HepG2 (cell line): Measurements from ENCODE around the gene RIC3. TPM values are rescaled to one million over a fixed set of nuclear protein-coding genes. Genes with fewer than 3 reads are reported as not detected.

Experiments
- ATAC-seq: fragments of 200-7000 bp; cut with Tn5 transposase; 3 replicates; pipeline ENCODE4 v1.9.1; 2020; ENCODE audit warnings: mild to moderate bottlenecking, moderate library complexity
- BruUV-seq: library from RNA; stranded (reverse); fragments of 400-500 nt; replicated peaks from 2 replicates; lab custom pipeline; 2021; lab: Mats Ljungman, UMichigan
- CTCF ChIA-PET: fragments of 300-600 bp; formaldehyde crosslinking; extraction: SDS; loops from one replicate; lab custom pipeline; 2021; ENCODE audit warnings: low total read pairs, inconsistent platforms, low intra/inter-chr PET ratio; lab: Yijun Ruan, JAX
- POLR2A ChIA-PET: fragments of 350-600 bp; sonication (Branson Sonifier 250); formaldehyde crosslinking; loops from one replicate; lab custom pipeline; 2020; ENCODE audit warnings: antibody characterized with exemption, inconsistent platforms; lab: Yijun Ruan, JAX
- DNase-seq: peaks from one replicate; pipeline ENCODE4 v3.0.0-alpha.2; 2015; ENCODE audit warnings: low spot score
- FAIRE-seq: peaks from 3 replicates; lab custom pipeline; 2011; peaks lifted over from hg19 to GRCh38; lab: Jason Lieb, UNC
- H2AFZ ChIP-seq: one replicate; pipeline ENCODE4 v1.6.1; 2011; ENCODE audit warnings: low read length, inconsistent platforms
- H3K27ac ChIP-seq: fragments of 300-600 bp; 3 replicates; pipeline ENCODE4 v1.8.0; 2011; ENCODE audit warnings: mixed run types, mild to moderate bottlenecking, mixed read lengths, low read length, inconsistent platforms; ENCODE audit not compliant: insufficient read depth; ENCODE audit errors: extremely low read length
- H3K27me3 ChIP-seq, 2 experiments: fragments of 200-600 bp in 1 of 2; 2 replicates in 1 of 2; 3 replicates in 1 of 2; pipeline versions ENCODE4 v1.6.0 to v1.8.0; 2011; ENCODE audit warnings: low read length in 2 of 2, mild to moderate bottlenecking in 2 of 2, moderate library complexity in 2 of 2, inconsistent platforms in 1 of 2; ENCODE audit not compliant: insufficient read depth in 2 of 2, control insufficient read depth in 1 of 2
- H3K36me3 ChIP-seq, 2 experiments: fragments of 200-600 bp in 1 of 2; replicated peaks in 1 of 2; 2 replicates in 1 of 2; 3 replicates in 1 of 2; pipeline versions ENCODE4 v1.5.1 to v1.8.0; 2011; ENCODE audit warnings: low read length in 2 of 2, inconsistent platforms in 1 of 2; ENCODE audit not compliant: insufficient read depth in 2 of 2, control insufficient read depth in 1 of 2
- H3K4me1 ChIP-seq: 2 replicates; pipeline ENCODE4 v1.5.1; 2012; ENCODE audit warnings: low read length, inconsistent platforms; ENCODE audit not compliant: insufficient read depth
- H3K4me2 ChIP-seq: 2 replicates; pipeline ENCODE4 v1.6.0; 2011; ENCODE audit warnings: low read depth, low read length, inconsistent platforms
- H3K4me3 ChIP-seq, 3 experiments: fragments of 200-600 bp in 1 of 3; sonication (generic), shearing (Covaris generic) in 1 of 3; replicated peaks in 1 of 3; 2 replicates each; pipeline ENCODE4 v1.5.1; 2011 to 2016; ENCODE audit warnings: low read length in 3 of 3, inconsistent platforms in 2 of 3, low read depth in 2 of 3, mild to moderate bottlenecking in 2 of 3, control low read depth in 1 of 3, mixed read lengths in 1 of 3; ENCODE audit not compliant: insufficient read depth in 1 of 3
- H3K79me2 ChIP-seq: one replicate; pipeline ENCODE4 v1.6.1; 2011; ENCODE audit warnings: low read length, inconsistent platforms; ENCODE audit not compliant: insufficient read depth
- H3K9ac ChIP-seq: 2 replicates; pipeline ENCODE4 v1.6.0; 2011; ENCODE audit warnings: mild to moderate bottlenecking, low read depth, low read length, inconsistent platforms; ENCODE audit not compliant: insufficient read depth
- H3K9me3 ChIP-seq: 2 replicates; pipeline ENCODE4 v1.5.1; 2012; ENCODE audit warnings: mild to moderate bottlenecking, low read length
- H4K20me1 ChIP-seq: 2 replicates; pipeline ENCODE4 v1.6.0; 2011; ENCODE audit warnings: inconsistent platforms, mild to moderate bottlenecking, low read length, moderate library complexity; ENCODE audit not compliant: insufficient read depth
- AKAP8 ChIP-seq: sonication (generic); formaldehyde crosslinking; IDR thresholded peaks from 2 replicates; pipeline ENCODE4 v1.5.1; 2020; ENCODE audit warnings: mild to moderate bottlenecking, missing genetic modification reagents
- CHD2 ChIP-seq: IDR thresholded peaks from 2 replicates; pipeline ENCODE4 v1.6.1; 2011; ENCODE audit warnings: low read depth, low read length, improper control_type of control experiment
- PLRG1 ChIP-seq: fragments of 450-650 bp; conservative IDR thresholded peaks from 2 replicates; pipeline ENCODE4 v1.6.1; 2016
- SUZ12 ChIP-seq: fragments of 150-350 bp; IDR thresholded peaks from 2 replicates; pipeline ENCODE4 v1.6.1; 2014; ENCODE audit warnings: low read depth, low read length
- ZBTB7B ChIP-seq: sonication (generic); formaldehyde crosslinking; IDR thresholded peaks from 2 replicates; pipeline ENCODE4 v1.4.0; 2020; ENCODE audit warnings: missing genetic modification reagents
- ZNF234 ChIP-seq: sonication (generic); formaldehyde crosslinking; conservative IDR thresholded peaks from 2 replicates; pipeline ENCODE4 v1.5.1; 2020; ENCODE audit warnings: mild to moderate bottlenecking, missing genetic modification reagents
- ZNF773 ChIP-seq: sonication (generic); formaldehyde crosslinking; IDR thresholded peaks from 2 replicates; pipeline ENCODE4 v1.4.0; 2020; ENCODE audit warnings: missing genetic modification reagents, borderline replicate concordance
- in situ Hi-C: cut with HindIII; loops from 2 replicates; pipeline ENCODE4 v1.10.0; 2017; ENCODE audit warnings: low pct_unique_long_range_greater_than_20kb; ENCODE audit not compliant: extremely low pct_ligation_motif_present
- intact Hi-C: fragments of 100-400 bp; cut with micrococcal nuclease; formaldehyde crosslinking; loops from one replicate; pipeline ENCODE4 v1.10.0; 2022; ENCODE audit not compliant: unreplicated experiment
- polyA plus RNA-seq, 8 experiments: library from polyadenylated mRNA; depleted of rRNA in 3 of 8; stranded (reverse) in 7 of 8; unstranded in 1 of 8; fragments of >200 nt; fragmentation: Illumina TruSeq in 4 of 8; extraction: Trizol in 4 of 8; gene quantifications; 2 replicates each; pipeline versions ENCODE4 v1.2.1 to v1.2.3, GENCODE V29; 2011 to 2016; ENCODE audit warnings: low read depth in 4 of 8, missing spikeins in 1 of 8, mixed read lengths in 1 of 8; ENCODE audit not compliant: insufficient read depth in 1 of 8
- total RNA-seq, 5 experiments: library from RNA; depleted of rRNA; stranded (reverse); fragments of >200 nt; fragmentation: Illumina TruSeq; extraction: Trizol; gene quantifications; 2 replicates each; pipeline ENCODE4 v1.2.3, GENCODE V29; 2016; ENCODE audit warnings: low read depth in 1 of 5
- TF ChIP-seq, protein P1 (sequence below): sonication (generic); formaldehyde crosslinking; IDR thresholded peaks from 2 replicates; pipeline ENCODE4 v1.9.0; 2021; ENCODE audit warnings: missing genetic modification reagents, borderline replicate concordance
- TF ChIP-seq, protein P2 (sequence below): sonication (generic); formaldehyde crosslinking; IDR thresholded peaks from 2 replicates; pipeline ENCODE4 v1.4.0; 2020; ENCODE audit warnings: low read depth, mild to moderate bottlenecking, missing genetic modification reagents

Gene RIC3
- total and polyA plus RNA-seq, 2 of the 13 experiments (the other 11 are each of a cell fraction or from before 2014, with no cell fraction given) = not detected

DNA sequence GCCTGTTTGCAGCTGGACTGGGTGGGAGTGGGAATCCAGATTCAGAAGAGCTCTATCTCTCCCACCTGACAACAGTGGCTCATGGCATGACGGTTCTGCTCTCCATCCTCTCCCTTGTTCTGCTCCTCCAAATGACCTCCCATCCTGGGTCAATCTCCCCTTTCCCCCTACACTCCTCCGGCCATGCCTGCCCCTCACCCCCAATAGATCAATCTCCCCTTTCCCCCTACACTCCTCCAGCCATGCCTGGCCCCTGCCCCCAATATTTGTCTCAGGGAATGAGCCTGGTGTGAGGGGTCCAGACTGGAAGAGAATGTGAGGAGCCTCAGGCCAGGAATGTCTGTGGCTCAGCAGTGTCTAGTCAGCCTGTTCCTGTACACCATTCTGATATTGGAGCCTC lies 30.9 kb upstream of the RIC3 start (continued):
- TF ChIP-seq, protein P1, sequence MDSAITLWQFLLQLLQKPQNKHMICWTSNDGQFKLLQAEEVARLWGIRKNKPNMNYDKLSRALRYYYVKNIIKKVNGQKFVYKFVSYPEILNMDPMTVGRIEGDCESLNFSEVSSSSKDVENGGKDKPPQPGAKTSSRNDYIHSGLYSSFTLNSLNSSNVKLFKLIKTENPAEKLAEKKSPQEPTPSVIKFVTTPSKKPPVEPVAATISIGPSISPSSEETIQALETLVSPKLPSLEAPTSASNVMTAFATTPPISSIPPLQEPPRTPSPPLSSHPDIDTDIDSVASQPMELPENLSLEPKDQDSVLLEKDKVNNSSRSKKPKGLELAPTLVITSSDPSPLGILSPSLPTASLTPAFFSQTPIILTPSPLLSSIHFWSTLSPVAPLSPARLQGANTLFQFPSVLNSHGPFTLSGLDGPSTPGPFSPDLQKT = no peak
- TF ChIP-seq PLRG1 (no peak), CHD2 (no peak), ZBTB7B (CRISPR knock-in tag) (no peak), AKAP8 (no peak)
- TF ChIP-seq, protein P2, sequence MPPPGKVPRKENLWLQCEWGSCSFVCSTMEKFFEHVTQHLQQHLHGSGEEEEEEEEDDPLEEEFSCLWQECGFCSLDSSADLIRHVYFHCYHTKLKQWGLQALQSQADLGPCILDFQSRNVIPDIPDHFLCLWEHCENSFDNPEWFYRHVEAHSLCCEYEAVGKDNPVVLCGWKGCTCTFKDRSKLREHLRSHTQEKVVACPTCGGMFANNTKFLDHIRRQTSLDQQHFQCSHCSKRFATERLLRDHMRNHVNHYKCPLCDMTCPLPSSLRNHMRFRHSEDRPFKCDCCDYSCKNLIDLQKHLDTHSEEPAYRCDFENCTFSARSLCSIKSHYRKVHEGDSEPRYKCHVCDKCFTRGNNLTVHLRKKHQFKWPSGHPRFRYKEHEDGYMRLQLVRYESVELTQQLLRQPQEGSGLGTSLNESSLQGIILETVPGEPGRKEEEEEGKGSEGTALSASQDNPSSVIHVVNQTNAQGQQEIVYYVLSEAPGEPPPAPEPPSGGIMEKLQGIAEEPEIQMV (CRISPR knock-in tag) = no peak

DNA sequence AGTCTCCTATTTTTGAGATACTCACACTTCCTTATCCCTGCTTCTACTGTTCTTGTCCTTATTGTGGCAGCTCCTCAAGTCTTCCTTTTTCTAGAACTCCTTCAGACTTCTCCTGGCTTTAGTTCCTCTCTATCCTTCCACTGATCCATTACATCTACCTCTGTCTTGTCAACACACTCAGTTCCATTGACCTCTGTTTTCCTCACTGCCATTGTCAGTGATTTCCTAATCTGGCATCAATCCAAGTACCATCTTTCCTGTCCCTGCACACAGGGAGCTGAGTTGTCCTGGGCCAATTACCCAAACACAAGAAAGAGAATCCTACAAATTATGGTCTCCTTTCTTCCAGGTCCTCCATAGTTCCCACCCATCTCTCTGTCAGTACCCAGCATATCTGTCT lies 27.9 kb upstream of the RIC3 start:
- ATAC-seq = no peak
- CTCF ChIA-PET = no interaction called here
- no peak for FAIRE-seq

More for the DNA sequence above, 27.9 kb upstream of the RIC3 start:
- Histone ChIP-seq H3K4me3 (no peak overlapping the region), H4K20me1 (no peaks in the 10 kb centered on the region; the same call in 1 of the 2 replicates), H2AFZ (no peak overlapping the region), H3K27ac (no peak overlapping the region), H3K79me2 (no peaks in the 10 kb centered on the region)
- no peak for TF ChIP-seq ZNF773 (CRISPR knock-in tag)
- TF ChIP-seq SUZ12 = no peak
- TF ChIP-seq ZNF234 (CRISPR knock-in tag) = no peak
- TF ChIP-seq, all 625 proteins: peak for 0
- H3K9me3 ChIP-seq = no peaks in the 10 kb centered on the region
- H3K4me1 ChIP-seq = no peaks in the 10 kb centered on the region
- BruUV-seq = no TSS peak
- H3K4me2 ChIP-seq = no peak overlapping the region
- intact Hi-C loops = no loop called here
- H3K36me3 ChIP-seq = no peaks in the 10 kb centered on the region
- no peak for DNase-seq
- H3K27me3 ChIP-seq = no peaks in the 10 kb centered on the region; a peak in 1 of 5 replicates
- no peak overlapping the region for H3K9ac ChIP-seq
- POLR2A ChIA-PET = no interaction called here
- in situ Hi-C loops = no loop called here
